SK-N-MC (cell line): ENCODE data around the gene PTHLH.

ENCODE experiments used
- EZH2 ChIP-seq: fragments of 200-600 bp; sonication (generic); IDR thresholded peaks from one replicate; pipeline ENCODE4 v1.6.1; 2017; ENCODE audit warnings: antibody characterized with exemption
- POLR2AphosphoS5 ChIP-seq: IDR thresholded peaks from 2 replicates; pipeline ENCODE4 v1.6.1; 2012; ENCODE audit warnings: mild to moderate bottlenecking, low read depth, low read length, borderline replicate concordance

DNA sequence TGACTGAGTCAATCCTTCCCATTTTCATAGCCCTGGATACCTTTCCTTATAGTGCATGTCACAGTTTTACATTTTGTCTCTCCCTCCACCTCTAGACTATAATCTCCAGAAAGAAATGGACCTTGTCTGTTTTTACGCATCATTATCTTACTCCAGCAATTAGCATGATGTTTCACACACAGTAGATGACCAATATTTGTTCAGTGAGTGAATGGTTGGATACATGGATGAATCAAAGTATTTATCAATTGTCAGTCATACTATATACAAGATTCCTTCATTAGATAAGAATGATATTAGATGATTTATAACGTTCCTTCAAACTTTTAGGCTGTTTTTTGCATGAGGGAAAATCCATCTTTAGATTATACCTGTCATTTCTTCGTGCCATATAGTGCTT, 61.1 kb downstream of the PTHLH start:
- no peak for TF ChIP-seq EZH2
- TF ChIP-seq POLR2AphosphoS5 = no peak
